Karpas-422 (cell line): Measurements from ENCODE around the gene CYB561A3. TPM values are rescaled to one million over a fixed set of nuclear protein-coding genes. Genes with fewer than 3 reads are reported as not detected.

Experiments
- DNase-seq: peaks from one replicate; pipeline ENCODE4 v3.0.0-alpha.2; 2015
- H2AFZ ChIP-seq: fragments of 200-600 bp; sonication (generic); 2 replicates; pipeline ENCODE4 v1.6.1; 2014; ENCODE audit warnings: antibody characterized with exemption, low read length, mixed read lengths
- H3K27ac ChIP-seq: fragments of 200-600 bp; sonication (generic); 2 replicates; pipeline ENCODE4 v1.5.1; 2014; ENCODE audit warnings: mild to moderate bottlenecking, low read length, moderate library complexity
- H3K27me3 ChIP-seq: fragments of 200-600 bp; sonication (generic); 2 replicates; pipeline ENCODE4 v1.6.1; 2014; ENCODE audit warnings: low read length, mixed read lengths
- H3K36me3 ChIP-seq: fragments of 200-600 bp; sonication (generic); 2 replicates; pipeline ENCODE4 v1.6.1; 2014; ENCODE audit warnings: low read length, mixed read lengths; ENCODE audit not compliant: insufficient read depth
- H3K4me1 ChIP-seq: fragments of 200-600 bp; sonication (generic); 2 replicates; pipeline ENCODE4 v1.6.1; 2014; ENCODE audit warnings: mild to moderate bottlenecking, low read length, mixed read lengths
- H3K4me2 ChIP-seq: fragments of 200-600 bp; sonication (generic); 2 replicates; pipeline ENCODE4 v1.6.1; 2014; ENCODE audit warnings: low read length, low read depth, mild to moderate bottlenecking; ENCODE audit not compliant: poor library complexity, severe bottlenecking
- H3K4me3 ChIP-seq: fragments of 200-600 bp; sonication (generic); 2 replicates; pipeline ENCODE4 v1.5.1; 2014; ENCODE audit warnings: mild to moderate bottlenecking, antibody characterized with exemption, low read length, mixed read lengths
- H3K79me2 ChIP-seq: fragments of 200-600 bp; sonication (generic); 2 replicates; pipeline ENCODE4 v1.6.1; 2014; ENCODE audit warnings: mild to moderate bottlenecking, low read length, mixed read lengths
- H3K9ac ChIP-seq: fragments of 200-600 bp; sonication (generic); 2 replicates; pipeline ENCODE4 v1.6.0; 2014; ENCODE audit warnings: low read length
- H3K9me2 ChIP-seq: fragments of 200-600 bp; sonication (generic), shearing (Covaris generic); replicated peaks from 2 replicates; pipeline ENCODE4 v1.6.0; 2014; ENCODE audit warnings: mild to moderate bottlenecking, low read length, moderate library complexity; ENCODE audit not compliant: insufficient read depth
- H3K9me3 ChIP-seq: fragments of 300-700, 200-600 bp; sonication (generic); 2 replicates; pipeline ENCODE4 v1.6.1; 2014; ENCODE audit warnings: low read length, mixed read lengths
- H4K20me1 ChIP-seq: fragments of 200-600 bp; sonication (generic); 2 replicates; pipeline ENCODE4 v1.6.1; 2014; ENCODE audit warnings: mild to moderate bottlenecking, antibody characterized with exemption, low read length, low read depth; ENCODE audit not compliant: insufficient read depth
- total RNA-seq: library from RNA; depleted of rRNA; stranded (reverse); fragments of >200 nt; shearing (Covaris generic); gene quantifications from 2 replicates; pipeline ENCODE4 v1.2.3, GENCODE V29; 2014; ENCODE audit warnings: low replicate concordance

The CYB561A3 gene
- total RNA-seq, 1 experiment from 2014 or later, result 51.3 TPM

- Histone ChIP-seq H3K36me3 (peaks cover 5% of the 10 kb centered on the region), H3K9me2 (no peaks in the 10 kb centered on the region), H3K4me3 (no peak overlapping the region), H3K9me3 (no peaks in the 10 kb centered on the region), H3K9ac (no peak overlapping the region), H3K4me1 (peaks cover 25% of the 10 kb centered on the region), H4K20me1 (no peaks in the 10 kb centered on the region), H2AFZ (no peak overlapping the region), H3K4me2 (no peak overlapping the region), H3K27me3 (no peaks in the 10 kb centered on the region), H3K79me2 (peaks cover 9% of the 10 kb centered on the region), H3K27ac (no peak overlapping the region)
- no peak for DNase-seq
Observed at GRCh38 chr11:61338783-61339489, 22.7 kb downstream of the CYB561A3 start.

GRCh38 chr11:61337706-61338470, 23.8 kb downstream of the CYB561A3 start:
- no peak overlapping the region for H3K4me3 ChIP-seq
- H3K4me1 ChIP-seq, result peaks cover 30% of the 10 kb centered on the region
- H2AFZ ChIP-seq, result no peak overlapping the region
- H3K9me3 ChIP-seq, result no peaks in the 10 kb centered on the region
- H3K9me2 ChIP-seq, result no peaks in the 10 kb centered on the region
- peaks cover 5% of the 10 kb centered on the region for H3K36me3 ChIP-seq
- H3K4me2 ChIP-seq, result no peak overlapping the region
- DNase-seq, result no peak
- no peaks in the 10 kb centered on the region for H3K27me3 ChIP-seq
- H4K20me1 ChIP-seq, result no peaks in the 10 kb centered on the region
- H3K9ac ChIP-seq, result no peak overlapping the region
- peaks cover 17% of the 10 kb centered on the region for H3K79me2 ChIP-seq
- H3K27ac ChIP-seq, result no peak overlapping the region

GRCh38 chr11:61336171-61336935, 25.3 kb downstream of the CYB561A3 start:
- Histone ChIP-seq H3K27me3 (no peaks in the 10 kb centered on the region), H3K4me1 (peaks cover 37% of the 10 kb centered on the region), H3K4me2 (peak overlapping the region; percentile 25), H3K4me3 (no peak overlapping the region), H3K79me2 (peaks cover 32% of the 10 kb centered on the region), H3K27ac (no peak overlapping the region), H4K20me1 (peaks cover 12% of the 10 kb centered on the region), H3K9me2 (no peaks in the 10 kb centered on the region), H3K36me3 (no peaks in the 10 kb centered on the region; the same call in 1 of the 2 replicates), H3K9ac (peak overlapping the region; percentile 53), H2AFZ (no peak overlapping the region; the same call in 1 of the 2 replicates), H3K9me3 (no peaks in the 10 kb centered on the region)
- DNase-seq, result peak; percentile 95

GRCh38 chr11:61335355-61335710, 26.3 kb downstream of the CYB561A3 start:
- peak overlapping the region; percentile 94 for H3K9ac ChIP-seq

GRCh38 chr11:61334434-61335354, 27.0 kb downstream of the CYB561A3 start:
- H3K36me3 ChIP-seq, result peaks cover 8% of the 10 kb centered on the region
- no peak overlapping the region for H2AFZ ChIP-seq
- H3K4me2 ChIP-seq, result peak overlapping the region; percentile 90
- H3K4me3 ChIP-seq, result peak overlapping the region; percentile 96; the same call in 1 of the 2 replicates
- peaks cover 18% of the 10 kb centered on the region for H4K20me1 ChIP-seq
- no peaks in the 10 kb centered on the region for H3K9me3 ChIP-seq
- H3K9me2 ChIP-seq, result no peaks in the 10 kb centered on the region
- H3K4me1 ChIP-seq, result peaks cover 45% of the 10 kb centered on the region
- peak; percentile 41 for DNase-seq
- H3K27me3 ChIP-seq, result no peaks in the 10 kb centered on the region
- H3K27ac ChIP-seq, result peak overlapping the region; percentile 72; the same call in 1 of the 2 replicates
- H3K9ac ChIP-seq, result peak overlapping the region; percentile 94
- peaks cover 49% of the 10 kb centered on the region for H3K79me2 ChIP-seq

More at GRCh38 chr11:61335355-61335710, 26.3 kb downstream of the CYB561A3 start:
- peak overlapping the region; percentile 72; the same call in 1 of the 2 replicates for H3K27ac ChIP-seq
- peaks cover 18% of the 10 kb centered on the region for H4K20me1 ChIP-seq
- peak overlapping the region; percentile 90 for H3K4me2 ChIP-seq
- no peaks in the 10 kb centered on the region for H3K9me2 ChIP-seq
- H3K27me3 ChIP-seq, result no peaks in the 10 kb centered on the region
- no peak overlapping the region for H2AFZ ChIP-seq
- H3K4me3 ChIP-seq, result peak overlapping the region; percentile 6; the same call in 1 of the 2 replicates
- H3K4me1 ChIP-seq, result peaks cover 45% of the 10 kb centered on the region
- no peaks in the 10 kb centered on the region for H3K9me3 ChIP-seq
- DNase-seq, result peak; percentile 45
- peaks cover 1% of the 10 kb centered on the region for H3K36me3 ChIP-seq
- peaks cover 43% of the 10 kb centered on the region for H3K79me2 ChIP-seq

GRCh38 chr11:61333550-61334433, 27.9 kb downstream of the CYB561A3 start:
- Histone ChIP-seq H3K9me3 (no peaks in the 10 kb centered on the region), H3K27ac (peak overlapping the region; percentile 72), H3K9ac (peak overlapping the region; percentile 94), H3K4me1 (peaks cover 45% of the 10 kb centered on the region), H2AFZ (no peak overlapping the region), H3K36me3 (peaks cover 16% of the 10 kb centered on the region), H3K79me2 (peaks cover 58% of the 10 kb centered on the region), H3K9me2 (no peaks in the 10 kb centered on the region), H3K27me3 (no peaks in the 10 kb centered on the region), H4K20me1 (peaks cover 21% of the 10 kb centered on the region), H3K4me3 (peak overlapping the region; percentile 96), H3K4me2 (peak overlapping the region; percentile 90)
- DNase-seq, result peak; percentile 60
